ENCODE data around the gene RDX. TPM values are rescaled to one million over a fixed set of nuclear protein-coding genes. Genes with fewer than 3 reads are reported as not detected.

The RDX gene
- total and polyA plus RNA-seq, 2 donors (not counting 1 experiment from before 2014, with no cell fraction given): 52.7 to 93.1 TPM

GRCh38 chr11:110200241-110200640 is 96.2 kb downstream of the RDX start:
- Histone ChIP-seq H3K36me3 (ENCODE audit: control insufficient read depth, insufficient read depth, low read length) (no peaks in the 10 kb centered on the region), H3K4me3 (replicated peaks in 1 of 4; ENCODE audit: control extremely low read depth in 1 of 4, insufficient read depth in 1 of 4, low read depth in 3 of 4, low read length in 4 of 4) (no peak overlapping the region), H4K20me1 (ENCODE audit: control insufficient read depth, extremely low read depth, insufficient read depth, low read length) (no peaks in the 10 kb centered on the region), H3K4me2 (ENCODE audit: extremely low read depth, insufficient read depth, low read length) (no peak overlapping the region), H3K9ac (ENCODE audit: insufficient read depth, low read length) (no peak overlapping the region), H3K9me3 (ENCODE audit: control insufficient read depth, insufficient read depth, low read depth, low read length) (no peaks in the 10 kb centered on the region), H3K27ac (ENCODE audit: insufficient read depth, low read length) (no peak overlapping the region), H3K79me2 (ENCODE audit: control insufficient read depth, insufficient read depth, low read length) (no peaks in the 10 kb centered on the region), H3K4me1 (ENCODE audit: control insufficient read depth, extremely low read depth, insufficient read depth, low read length) (peaks cover 13% of the 10 kb centered on the region), H3K27me3 (ENCODE audit: control insufficient read depth, insufficient read depth, low read length) (no peaks in the 10 kb centered on the region), H2AFZ (ENCODE audit: low read length) (no peak overlapping the region)
- no peak for TF ChIP-seq EZH2 (IDR thresholded peaks at IDR 0.05; ENCODE audit: low read length, missing control alignments)
- TF ChIP-seq CTCF (conservative IDR thresholded peaks at IDR 0.05 in 1 of 2, IDR thresholded peaks at IDR 0.05 in 1 of 2; ENCODE audit: low read depth in 1 of 2, low read length in 2 of 2): no peak
- DNase-seq (ENCODE audit: low read depth in 2 of 2): peak; percentile 51 to 83

- peaks cover 15% of the 10 kb centered on the region for H3K4me1 ChIP-seq (ENCODE audit: control insufficient read depth, extremely low read depth, insufficient read depth, low read length)
- no peak overlapping the region for H3K9ac ChIP-seq (ENCODE audit: insufficient read depth, low read length)
- no peak overlapping the region for H3K4me2 ChIP-seq (ENCODE audit: extremely low read depth, insufficient read depth, low read length)
- no peak overlapping the region for H2AFZ ChIP-seq (ENCODE audit: low read length)
- peak in 1 of 2 donors; percentile 74 for DNase-seq (ENCODE audit: low read depth in 2 of 2)
- no peak for TF ChIP-seq CTCF (conservative IDR thresholded peaks at IDR 0.05 in 1 of 2, IDR thresholded peaks at IDR 0.05 in 1 of 2; ENCODE audit: low read depth in 1 of 2, low read length in 2 of 2)
- TF ChIP-seq EZH2 (IDR thresholded peaks at IDR 0.05; ENCODE audit: low read length, missing control alignments): no peak
- H3K4me3 ChIP-seq (replicated peaks in 1 of 4; ENCODE audit: control extremely low read depth in 1 of 4, insufficient read depth in 1 of 4, low read depth in 3 of 4, low read length in 4 of 4): no peak overlapping the region
- H3K36me3 ChIP-seq (ENCODE audit: control insufficient read depth, insufficient read depth, low read length): no peaks in the 10 kb centered on the region
- H4K20me1 ChIP-seq (ENCODE audit: control insufficient read depth, extremely low read depth, insufficient read depth, low read length): no peaks in the 10 kb centered on the region
- H3K9me3 ChIP-seq (ENCODE audit: control insufficient read depth, insufficient read depth, low read depth, low read length): no peaks in the 10 kb centered on the region
- no peaks in the 10 kb centered on the region for H3K27me3 ChIP-seq (ENCODE audit: control insufficient read depth, insufficient read depth, low read length)
- H3K79me2 ChIP-seq (ENCODE audit: control insufficient read depth, insufficient read depth, low read length): no peaks in the 10 kb centered on the region
- H3K27ac ChIP-seq (ENCODE audit: insufficient read depth, low read length): no peak overlapping the region
Observed at GRCh38 chr11:110199184-110199981, 97.0 kb downstream of the RDX start.

GRCh38 chr11:110198031-110198729 is 98.2 kb downstream of the RDX start:
- Histone ChIP-seq H3K27ac (ENCODE audit: insufficient read depth, low read length) (no peak overlapping the region), H3K36me3 (ENCODE audit: control insufficient read depth, insufficient read depth, low read length) (no peaks in the 10 kb centered on the region), H4K20me1 (ENCODE audit: control insufficient read depth, extremely low read depth, insufficient read depth, low read length) (no peaks in the 10 kb centered on the region), H3K9me3 (ENCODE audit: control insufficient read depth, insufficient read depth, low read depth, low read length) (no peaks in the 10 kb centered on the region), H3K79me2 (ENCODE audit: control insufficient read depth, insufficient read depth, low read length) (no peaks in the 10 kb centered on the region), H3K4me1 (ENCODE audit: control insufficient read depth, extremely low read depth, insufficient read depth, low read length) (peaks cover 15% of the 10 kb centered on the region), H3K4me2 (ENCODE audit: extremely low read depth, insufficient read depth, low read length) (no peak overlapping the region), H3K9ac (ENCODE audit: insufficient read depth, low read length) (no peak overlapping the region), H2AFZ (ENCODE audit: low read length) (no peak overlapping the region), H3K27me3 (ENCODE audit: control insufficient read depth, insufficient read depth, low read length) (no peaks in the 10 kb centered on the region), H3K4me3 (replicated peaks in 1 of 4; ENCODE audit: control extremely low read depth in 1 of 4, insufficient read depth in 1 of 4, low read depth in 3 of 4, low read length in 4 of 4) (no peak overlapping the region)
- DNase-seq (ENCODE audit: low read depth in 2 of 2): peak; percentile 43 to 55
- TF ChIP-seq CTCF (conservative IDR thresholded peaks at IDR 0.05 in 1 of 2, IDR thresholded peaks at IDR 0.05 in 1 of 2; ENCODE audit: low read depth in 1 of 2, low read length in 2 of 2) (no peak), EZH2 (IDR thresholded peaks at IDR 0.05; ENCODE audit: low read length, missing control alignments) (no peak)

Data from fibroblast of lung (primary cell).